NCI-H2171 treated with DMSO at 0.1 percent for 48 hours (cell line): Measurements from ENCODE around the gene UBE2R2.
"Not testable (repeated sequence)": the region's sequence is repeated elsewhere in the genome, so short reads cannot be mapped to it uniquely, and the experiment has no call there.

Experiments
- DNase-seq: peaks from one replicate; lab custom pipeline; 2025; lab: John Stamatoyannopoulos, UW

UBE2R2 gene, protein sequence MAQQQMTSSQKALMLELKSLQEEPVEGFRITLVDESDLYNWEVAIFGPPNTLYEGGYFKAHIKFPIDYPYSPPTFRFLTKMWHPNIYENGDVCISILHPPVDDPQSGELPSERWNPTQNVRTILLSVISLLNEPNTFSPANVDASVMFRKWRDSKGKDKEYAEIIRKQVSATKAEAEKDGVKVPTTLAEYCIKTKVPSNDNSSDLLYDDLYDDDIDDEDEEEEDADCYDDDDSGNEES

GRCh38 chr9:33816327-33817252, at the start of gene UBE2R2:
Gene UBE2R2, plus strand, starts transcription at chr9:33817160. Its CDS starts 598 bp downstream, at chr9:33817758.
- DNase-seq: peak; percentile 75

DNA sequence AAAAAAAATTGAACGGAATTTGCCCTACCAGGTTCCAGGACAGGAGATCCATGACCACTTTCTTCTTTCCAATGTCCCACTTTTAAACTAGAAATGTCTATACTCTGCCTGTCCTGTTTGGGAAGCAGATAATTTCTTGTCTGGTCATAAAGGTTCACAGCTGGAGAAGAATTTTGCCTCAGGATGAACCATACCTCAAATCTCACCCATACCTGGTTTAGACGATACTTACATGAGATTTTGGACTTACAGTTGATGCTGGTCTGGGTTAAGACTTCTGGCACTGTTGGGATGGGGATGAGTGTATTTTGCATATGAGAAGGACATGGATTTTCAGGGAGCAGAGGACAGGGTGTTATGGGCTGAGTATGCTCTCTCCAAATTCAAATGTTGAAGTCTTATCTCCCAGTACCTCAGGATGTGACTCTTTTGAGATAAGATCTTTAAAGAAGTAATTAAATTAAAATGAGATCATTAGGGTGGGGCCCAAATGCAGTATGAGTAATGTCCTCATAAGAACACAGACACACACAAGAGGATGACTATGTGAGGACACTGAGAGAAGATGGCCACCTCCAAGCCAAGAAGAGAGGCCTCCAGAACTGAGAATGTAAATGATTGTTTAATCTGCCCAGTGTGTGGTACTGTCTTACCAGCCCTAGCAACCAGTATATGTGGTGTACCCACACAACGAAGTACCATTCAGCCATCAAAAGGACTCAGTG, 46.6 kb upstream of the UBE2R2 start:
- DNase-seq: not testable (repeated sequence)

DNA sequence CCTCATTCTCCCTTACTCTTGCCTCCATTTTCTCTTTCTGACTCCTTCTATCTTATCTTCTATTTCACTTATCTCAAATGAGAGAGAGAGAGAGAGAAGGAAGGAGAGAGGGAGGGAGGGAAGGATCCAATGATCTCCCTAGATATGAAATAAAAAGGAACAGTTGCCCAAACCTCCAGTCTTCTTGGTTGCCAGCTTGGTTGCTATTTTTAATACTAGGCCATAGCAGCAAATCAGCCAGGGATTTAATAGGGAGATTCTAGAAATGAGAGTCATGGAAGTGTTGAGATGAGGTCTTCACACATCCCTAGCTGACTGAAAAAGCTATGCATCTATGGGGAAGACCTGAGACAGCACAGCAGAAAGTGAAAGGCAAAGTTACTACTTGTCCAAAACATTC, 43.8 kb upstream of the UBE2R2 start:
- DNase-seq: not testable (repeated sequence)

GRCh38 chr9:33774074-33774659, 42.8 kb upstream of the UBE2R2 start:
- not testable (repeated sequence) for DNase-seq

GRCh38 chr9:33776578-33776977, 40.4 kb upstream of the UBE2R2 start:
- DNase-seq: no peak

GRCh38 chr9:33778700-33779351, 38.1 kb upstream of the UBE2R2 start:
- peak; percentile 59 for DNase-seq

DNA sequence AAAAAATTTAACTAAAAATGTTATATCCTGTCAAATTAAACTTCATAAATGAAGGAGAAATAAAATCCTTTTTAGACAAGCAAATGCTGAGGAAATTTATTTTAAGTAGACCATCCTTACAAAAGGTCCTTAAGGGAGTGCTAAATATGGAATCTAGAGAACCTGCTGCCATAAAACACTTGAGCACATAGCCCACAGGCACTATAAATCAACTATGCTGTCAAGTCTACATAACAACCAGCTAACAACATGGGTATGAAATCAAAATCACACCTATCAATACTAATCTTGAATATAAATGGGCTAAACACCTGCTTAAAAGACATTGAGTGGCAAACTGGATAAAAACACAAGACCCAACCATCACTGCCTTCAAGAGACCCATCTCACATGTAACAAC, 36.7 kb upstream of the UBE2R2 start:
- no peak for DNase-seq

DNA sequence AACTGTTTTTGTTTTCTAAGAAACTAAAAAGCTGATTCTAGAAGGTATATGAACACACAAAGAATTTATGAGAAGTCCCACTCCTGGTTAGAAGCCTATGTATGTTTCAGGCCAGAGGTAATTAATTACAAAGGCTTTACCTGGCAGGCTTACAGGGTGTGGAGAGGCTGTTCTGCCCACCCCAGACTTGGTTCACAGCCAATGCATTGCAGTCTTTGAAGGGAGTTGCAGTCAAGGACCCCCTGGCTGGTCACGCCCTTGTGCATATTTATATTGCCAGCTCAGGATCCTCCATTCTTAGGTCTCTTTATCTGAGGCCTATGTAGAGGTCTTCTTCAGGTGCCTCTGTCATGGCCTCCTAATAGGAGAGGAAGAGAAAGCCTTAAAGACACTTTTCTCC, 35.2 kb upstream of the UBE2R2 start:
- DNase-seq: no peak

DNA sequence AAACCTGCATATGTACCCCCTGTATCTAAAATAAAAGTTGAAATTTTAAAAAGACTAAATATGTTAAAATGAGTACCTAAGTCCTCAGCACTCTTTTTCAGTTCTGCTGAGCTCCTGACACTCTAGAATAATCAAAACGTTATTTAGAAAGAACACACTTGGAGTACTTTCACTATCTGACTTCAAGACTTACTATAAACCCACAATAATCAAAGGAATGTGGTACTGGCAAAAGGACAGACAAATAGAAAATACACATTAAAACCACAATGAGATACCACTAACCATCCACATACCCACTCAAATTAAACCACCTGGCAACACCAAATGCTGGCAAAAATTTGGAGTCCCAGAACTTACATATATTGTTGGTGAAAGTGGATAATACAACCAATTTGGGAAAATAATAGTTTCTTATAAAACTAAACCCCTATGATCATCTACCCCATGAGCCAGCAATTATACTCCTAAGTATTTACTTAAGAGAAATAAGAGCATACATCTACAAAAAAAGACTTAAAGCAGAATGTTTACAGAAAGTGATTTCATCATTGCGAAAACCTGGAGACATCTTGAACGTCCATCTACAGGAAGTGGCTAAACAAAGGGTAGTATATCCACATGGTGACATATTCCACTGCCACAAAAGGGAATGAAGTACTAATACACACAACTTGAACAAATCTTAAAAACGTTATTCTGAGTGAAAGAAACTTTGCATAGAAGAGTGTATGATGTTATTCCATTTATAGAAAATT, 34.4 kb upstream of the UBE2R2 start:
- no peak for DNase-seq

- DNase-seq: peak; percentile 2
These were observed 31.0 kb upstream of the UBE2R2 start for GRCh38 chr9:33785914-33786313.

DNA sequence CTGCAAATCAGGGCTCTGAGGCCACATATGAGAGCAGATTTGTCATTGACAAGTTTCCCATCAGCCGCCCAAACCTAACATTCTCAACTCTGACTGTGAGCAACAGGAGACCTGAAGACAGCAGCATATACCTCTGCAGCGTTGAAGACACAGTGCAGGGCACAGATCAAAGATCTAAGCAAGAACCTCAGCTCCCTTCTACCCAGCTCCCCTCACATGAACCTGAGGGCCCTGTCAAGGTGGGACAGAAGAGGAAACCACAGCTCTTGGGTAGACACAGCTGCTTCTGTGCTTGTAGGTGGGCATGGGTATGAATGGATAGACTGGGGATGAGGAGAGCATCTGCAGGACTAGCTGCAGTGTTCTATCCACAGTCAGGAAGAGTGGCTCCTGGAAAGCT, 30.3 kb upstream of the UBE2R2 start:
- no peak for DNase-seq

- no peak for DNase-seq
These were observed 29.1 kb upstream of the UBE2R2 start for GRCh38 chr9:33787839-33788238.

DNA sequence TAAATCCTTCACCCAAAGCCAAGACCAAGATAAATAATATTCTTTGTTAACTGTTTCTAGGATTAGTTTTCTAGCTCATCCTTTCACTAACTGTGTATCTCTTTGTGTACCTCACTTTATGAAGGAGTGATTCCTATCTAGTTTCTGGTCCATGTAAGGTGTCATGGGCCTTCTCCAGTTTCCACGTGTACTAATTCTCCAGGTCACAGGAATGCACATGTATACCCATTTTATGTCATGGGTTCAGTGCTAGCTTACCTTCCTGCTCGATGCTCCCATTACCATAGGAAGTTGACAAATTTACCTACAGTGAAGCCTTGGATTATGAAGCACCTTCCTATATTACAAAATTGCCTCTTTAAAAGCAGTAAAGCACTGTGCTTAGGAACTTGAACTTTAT, 27.5 kb upstream of the UBE2R2 start:
- DNase-seq: not testable (repeated sequence)

GRCh38 chr9:33791117-33791516, 25.8 kb upstream of the UBE2R2 start:
- no peak for DNase-seq

DNA sequence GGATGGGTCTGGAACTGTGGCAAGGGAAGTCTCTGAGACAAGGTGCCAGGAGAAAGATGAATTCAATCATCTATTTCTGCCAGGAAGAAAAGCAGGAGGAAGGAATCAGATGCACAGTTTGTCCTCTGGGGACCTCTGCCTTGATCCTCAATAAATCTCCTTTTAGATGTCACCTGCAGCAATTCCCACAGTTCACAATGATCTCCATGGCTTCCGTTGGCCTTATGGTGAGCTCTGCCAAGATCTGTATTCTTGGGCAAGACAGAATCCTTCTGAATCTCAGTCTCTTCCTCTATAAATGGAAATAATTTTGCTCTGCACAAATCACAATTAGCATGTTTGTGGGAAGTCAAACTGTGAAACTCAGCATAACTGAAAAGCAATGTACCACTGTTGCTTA, 23.5 kb upstream of the UBE2R2 start:
- DNase-seq: not testable (repeated sequence)

GRCh38 chr9:33794560-33794959, 22.4 kb upstream of the UBE2R2 start:
- no peak for DNase-seq

DNA sequence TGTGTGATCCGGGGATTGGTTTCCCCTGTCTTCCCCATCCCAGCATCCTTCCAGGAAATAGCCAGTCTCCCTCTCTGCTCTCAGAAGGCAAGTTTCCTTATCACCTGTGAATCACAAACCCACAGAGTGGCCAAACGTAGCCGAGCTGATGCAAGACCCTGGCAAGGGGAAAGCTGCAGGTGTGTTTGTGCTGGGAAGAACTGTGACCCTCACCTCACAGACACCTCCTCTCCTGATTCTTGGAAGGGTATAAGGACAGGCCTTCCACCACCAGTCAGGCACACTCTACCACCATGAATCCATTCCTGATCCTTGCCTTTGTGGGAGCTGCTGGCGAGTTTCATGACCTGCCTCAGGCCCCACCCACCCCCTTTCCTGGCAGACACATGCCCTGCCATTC, 21.7 kb upstream of the UBE2R2 start, which contains the start of gene PRSS3:
PRSS3 (plus strand) TSS at position 281 of the 400 bp plus-strand sequence; CDS start at position 294, 13 bp downstream.
- DNase-seq: no peak

- DNase-seq: no peak
These were observed 21.1 kb upstream of the UBE2R2 start for GRCh38 chr9:33795819-33796218.

DNA sequence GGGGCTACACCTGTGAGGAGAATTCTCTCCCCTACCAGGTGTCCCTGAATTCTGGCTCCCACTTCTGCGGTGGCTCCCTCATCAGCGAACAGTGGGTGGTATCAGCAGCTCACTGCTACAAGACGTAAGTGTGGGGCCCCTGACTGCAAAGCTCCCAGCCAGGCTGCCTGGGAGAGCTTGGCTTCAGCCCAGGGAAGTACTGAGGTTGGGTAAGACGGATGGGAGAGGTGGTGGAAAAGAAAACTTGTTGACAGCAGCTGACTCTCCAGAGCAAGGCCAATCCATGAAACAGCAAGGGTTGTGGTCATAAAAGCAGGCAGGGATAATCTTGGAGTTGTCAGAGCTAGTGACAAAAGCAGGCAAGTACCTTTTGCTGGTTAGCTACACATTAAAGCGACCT, 20.3 kb upstream of the UBE2R2 start:
- DNase-seq: not testable (repeated sequence)

DNA sequence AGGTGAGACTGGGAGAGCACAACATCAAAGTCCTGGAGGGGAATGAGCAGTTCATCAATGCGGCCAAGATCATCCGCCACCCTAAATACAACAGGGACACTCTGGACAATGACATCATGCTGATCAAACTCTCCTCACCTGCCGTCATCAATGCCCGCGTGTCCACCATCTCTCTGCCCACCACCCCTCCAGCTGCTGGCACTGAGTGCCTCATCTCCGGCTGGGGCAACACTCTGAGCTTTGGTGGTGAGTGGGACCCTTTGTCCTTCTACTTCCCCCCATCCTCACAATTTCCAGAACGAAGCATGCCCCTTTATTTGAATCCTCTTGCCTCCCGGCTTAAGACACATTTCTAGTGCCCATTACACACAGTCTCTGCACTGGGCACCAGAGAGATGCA, 19.1 kb upstream of the UBE2R2 start:
- DNase-seq: no peak

DNA sequence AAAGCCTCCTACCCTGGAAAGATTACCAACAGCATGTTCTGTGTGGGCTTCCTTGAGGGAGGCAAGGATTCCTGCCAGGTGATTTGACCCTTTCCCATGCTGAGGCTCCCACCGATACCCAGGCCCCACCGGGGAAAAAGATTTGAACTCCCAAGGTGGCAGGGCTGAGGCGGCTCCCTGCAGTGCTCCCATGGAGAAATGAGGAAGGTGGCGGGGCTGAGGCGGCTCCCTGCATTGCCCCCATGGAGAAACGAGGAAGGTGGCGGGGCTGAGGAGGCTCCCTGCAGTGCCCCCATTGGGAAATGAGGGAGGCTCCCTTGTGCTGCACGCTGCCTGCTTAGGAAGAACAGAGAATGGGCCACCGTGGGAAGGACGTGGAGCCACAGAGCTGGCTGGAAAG, 18.4 kb upstream of the UBE2R2 start:
- DNase-seq: no peak
